Measurements from ENCODE around the gene APBB2. TPM values are rescaled to one million over a fixed set of nuclear protein-coding genes. Genes with fewer than 3 reads are reported as not detected.

The APBB2 gene
- total and polyA plus RNA-seq, 2 of the 8 experiments (the other 6 are each of a cell fraction or from before 2014, with no cell fraction given), result 58.7 to 59.4 TPM

- 87% methylated on average over 5 of the region's 5 CpGs; no CpG with 5 or more reads in 1 of the 2 experiments for WGBS, 2 experiments (ENCODE audit: extremely low coverage in 1 of 2, insufficient coverage in 1 of 2, insufficient read length in 1 of 2, insufficient replicate concordance in 2 of 2, low coverage in 1 of 2, low lambda C conversion rate in 2 of 2, missing lambda C conversion rate in 1 of 2)
- no peak overlapping the region for H3K4ac ChIP-seq (replicated peaks; ENCODE audit: insufficient read length, low read depth, low read length)
- CTCF ChIA-PET (ENCODE audit: partially characterized antibody), result interaction anchor here (0.9 to 1.2 kb wide), 3 partner anchors 34 to 51 kb away, joined by 3 read pairs; no protein-coding TSS in a partner anchor
- TF ChIP-seq GABPA (IDR thresholded peaks at IDR 0.05; ENCODE audit: borderline replicate concordance, insufficient read depth, low read length), result no peak
- no peak for TF ChIP-seq TCF12 (IDR thresholded peaks at IDR 0.05; ENCODE audit: low read depth, low read length)
- no peak for TF ChIP-seq RNF2 (IDR thresholded peaks at IDR 0.05; ENCODE audit: borderline replicate concordance, low read depth, low read length, missing control alignments, poor library complexity, severe bottlenecking)
- TF ChIP-seq EGR1 (IDR thresholded peaks at IDR 0.05; ENCODE audit: borderline replicate concordance, low read depth, low read length), result no peak
- TF ChIP-seq EP300 (IDR thresholded peaks at IDR 0.05; ENCODE audit: borderline replicate concordance in 1 of 2, low read depth in 2 of 2, low read length in 2 of 2), result no peak
- TF ChIP-seq CBX8 (IDR thresholded peaks at IDR 0.05; ENCODE audit: borderline replicate concordance, low read depth, low read length), result no peak
- TF ChIP-seq CTBP2 (IDR thresholded peaks at IDR 0.05; ENCODE audit: borderline replicate concordance, insufficient read depth, insufficient read length, low read length), result no peak
- TF ChIP-seq BCL11A (IDR thresholded peaks at IDR 0.05; ENCODE audit: low read depth in 2 of 2, low read length in 2 of 2), result no peak
- TF ChIP-seq KDM5A (IDR thresholded peaks at IDR 0.05; ENCODE audit: low read length), result no peak
- TF ChIP-seq SIX5 (IDR thresholded peaks at IDR 0.05; ENCODE audit: low read depth, low read length), result no peak
- TF ChIP-seq RXRA (IDR thresholded peaks at IDR 0.05; ENCODE audit: insufficient read depth, low read depth, low read length), result no peak
- no peak for TF ChIP-seq TEAD4 (IDR thresholded peaks at IDR 0.05; ENCODE audit: low read depth, low read length)
These were observed 148.8 kb downstream of the APBB2 start for GRCh38 chr4:41065434-41066006.

More at GRCh38 chr4:41065434-41066006, 148.8 kb downstream of the APBB2 start:
- Histone ChIP-seq H3K56ac (replicated peaks; ENCODE audit: insufficient read length, low read depth, low read length) (peak overlapping the region; percentile 14), H4K20me1 (replicated peaks in 1 of 2; ENCODE audit: control insufficient read depth in 1 of 2, insufficient read depth in 2 of 2, low read length in 2 of 2) (no peaks in the 10 kb centered on the region), H2BK12ac (ENCODE audit: low read depth, low read length) (no peak overlapping the region), H3K79me2 (ENCODE audit: control insufficient read depth in 1 of 2, insufficient read depth in 2 of 2, low read length in 2 of 2) (no peaks in the 10 kb centered on the region), H2AK5ac (ENCODE audit: low read depth, low read length) (no peak overlapping the region), H3K4me2 (ENCODE audit: insufficient read depth in 1 of 2, low read depth in 2 of 2, low read length in 2 of 2) (no peak overlapping the region), H4K8ac (ENCODE audit: extremely low read depth, insufficient read depth, low read length) (no peak overlapping the region), H3K18ac (ENCODE audit: extremely low read depth, low read length) (no peak overlapping the region), H3K14ac (ENCODE audit: insufficient read length) (no peak overlapping the region), H3K36me3 (ENCODE audit: control insufficient read depth in 2 of 4, insufficient read depth in 4 of 4, low read length in 3 of 4) (no peaks in the 10 kb centered on the region; a peak in 1 of 8 replicates), H2BK15ac (ENCODE audit: low read length) (no peak overlapping the region), H2BK120ac (replicated peaks; ENCODE audit: low read depth, low read length) (no peak overlapping the region), H2BK20ac (ENCODE audit: low read length) (no peak overlapping the region), H3K23ac (ENCODE audit: insufficient read length) (no peak overlapping the region), H3K4me1 (replicated peaks in 1 of 4; ENCODE audit: control insufficient read depth in 3 of 4, insufficient read depth in 4 of 4, low read length in 3 of 4) (peaks cover 0 to 2% (median 1%) of the 10 kb centered on the region in 4 experiments; a peak in 2 of 7 replicates), H2BK5ac (ENCODE audit: low read depth, low read length) (no peak overlapping the region), H3K9ac (replicated peaks in 1 of 4; ENCODE audit: extremely low read depth in 1 of 4, low read depth in 3 of 4, low read length in 3 of 4) (no peak overlapping the region), H4K5ac (ENCODE audit: insufficient read length, low read depth, low read length) (no peak overlapping the region), H3K79me1 (ENCODE audit: low read depth, low read length) (no peaks in the 10 kb centered on the region; the same call in 1 of the 2 replicates), H3K27me3 (replicated peaks in 1 of 4; ENCODE audit: control insufficient read depth in 3 of 4, extremely low read depth in 1 of 4, insufficient read depth in 3 of 4, low read length in 3 of 4) (no peaks in the 10 kb centered on the region), H3K4me3 (ENCODE audit: extremely low read depth in 1 of 4, insufficient read depth in 2 of 4, low read depth in 3 of 4, low read length in 4 of 4) (no peak overlapping the region), H3K9me3 (ENCODE audit: insufficient read depth in 2 of 2, low read depth in 1 of 2, low read length in 1 of 2) (0 out of 4 replicates have a peak, but pooled peaks cover 0 to 2% of the 10 kb centered on the region in 2 experiments), H3K23me2 (ENCODE audit: low read depth, low read length) (no peaks in the 10 kb centered on the region; the same call in 1 of the 2 replicates), H4K91ac (replicated peaks; ENCODE audit: insufficient read length, low read length) (no peak overlapping the region), H3K27ac (ENCODE audit: low read depth, low read length) (no peak overlapping the region), H2AFZ (ENCODE audit: low read length) (no peak overlapping the region)
- DNase-seq (ENCODE audit: low read depth in 1 of 2, low spot score in 2 of 2), result no peak
- POLR2A ChIA-PET (ENCODE audit: partially characterized antibody), result interaction anchor here (1.7 kb wide), 1 partner anchor 31 kb away, joined by 3 read pairs; no protein-coding TSS in a partner anchor
- FAIRE-seq, result no peak

Data from H1 (cell line).